Mesenchymal stem cell (in vitro differentiated cells and primary cell): ENCODE measurements around the gene NID1.

Source experiments
- DNase-seq: peaks from one replicate; pipeline ENCODE4 v3.0.0-alpha.2; 2013
- H2AFZ ChIP-seq: one replicate; pipeline ENCODE4 v1.6.1; 2013; ENCODE audit warnings: low read depth, mild to moderate bottlenecking, control low read depth, inconsistent platforms, low read length, moderate library complexity
- H2AK5ac ChIP-seq: 2 replicates; pipeline ENCODE4 v1.6.1; 2013; ENCODE audit warnings: low read length, moderate library complexity, mild to moderate bottlenecking, inconsistent platforms; ENCODE audit not compliant: severe bottlenecking
- H2BK120ac ChIP-seq: one replicate; pipeline ENCODE4 v1.6.1; 2013; ENCODE audit warnings: low read depth, mild to moderate bottlenecking, inconsistent platforms, low read length, moderate library complexity
- H2BK12ac ChIP-seq, 2 experiments: one replicate each; pipeline ENCODE4 v1.6.1; 2013; ENCODE audit warnings: inconsistent platforms in 2 of 2, low read length in 2 of 2, mild to moderate bottlenecking in 2 of 2, moderate library complexity in 2 of 2, control low read depth in 1 of 2
- H2BK15ac ChIP-seq: one replicate; pipeline ENCODE4 v1.6.1; 2013; ENCODE audit warnings: mild to moderate bottlenecking, low read depth, inconsistent platforms; ENCODE audit not compliant: poor library complexity, severe bottlenecking
- H2BK5ac ChIP-seq: 2 replicates; pipeline ENCODE4 v1.6.1; 2013; ENCODE audit warnings: low read depth, mild to moderate bottlenecking, low read length, control low read depth, inconsistent platforms; ENCODE audit not compliant: poor library complexity, severe bottlenecking
- H3K14ac ChIP-seq, 2 experiments: one replicate each; pipeline ENCODE4 v1.6.1; 2013; ENCODE audit warnings: inconsistent platforms in 2 of 2, low read length in 2 of 2, control low read depth in 1 of 2, mild to moderate bottlenecking in 1 of 2, moderate library complexity in 1 of 2
- H3K18ac ChIP-seq, 2 experiments: one replicate each; pipeline ENCODE4 v1.6.1; 2013; ENCODE audit warnings: inconsistent platforms in 2 of 2, low read length in 2 of 2, control low read depth in 1 of 2, low read depth in 1 of 2, mild to moderate bottlenecking in 1 of 2
- H3K23ac ChIP-seq, 2 experiments: one replicate each; pipeline ENCODE4 v1.6.1; 2013; ENCODE audit warnings: inconsistent platforms in 2 of 2, low read length in 2 of 2, mild to moderate bottlenecking in 2 of 2, moderate library complexity in 2 of 2, control low read depth in 1 of 2
- H3K27ac ChIP-seq: 2 replicates; pipeline ENCODE4 v1.5.1; 2013; ENCODE audit warnings: mild to moderate bottlenecking, moderate library complexity, low read length, control low read depth, inconsistent platforms; ENCODE audit not compliant: poor library complexity, severe bottlenecking
- H3K27me3 ChIP-seq, 2 experiments: 2 replicates each; pipeline versions ENCODE4 v1.6.1 to v1.7.0; 2013; ENCODE audit warnings: low read length in 2 of 2, mild to moderate bottlenecking in 2 of 2, moderate library complexity in 2 of 2, control low read depth in 1 of 2, inconsistent platforms in 1 of 2; ENCODE audit not compliant: control insufficient read depth in 1 of 2, insufficient read depth in 1 of 2
- H3K36me3 ChIP-seq, 2 experiments: 2 replicates each; pipeline versions ENCODE4 v1.6.1 to v1.7.0; 2013; ENCODE audit warnings: low read length in 2 of 2, control low read depth in 1 of 2, inconsistent platforms in 1 of 2, low read depth in 1 of 2, mild to moderate bottlenecking in 1 of 2; ENCODE audit not compliant: insufficient read depth in 2 of 2, control insufficient read depth in 1 of 2
- H3K4ac ChIP-seq, 2 experiments: one replicate each; pipeline ENCODE4 v1.6.1; 2013; ENCODE audit warnings: inconsistent platforms in 2 of 2, low read length in 2 of 2, mild to moderate bottlenecking in 2 of 2, moderate library complexity in 2 of 2, control low read depth in 1 of 2, low read depth in 1 of 2
- H3K4me1 ChIP-seq: 2 replicates; pipeline ENCODE4 v1.6.1; 2013; ENCODE audit warnings: low read depth, low read length, control low read depth; ENCODE audit not compliant: control insufficient read depth, insufficient read depth
- H3K4me2 ChIP-seq: 2 replicates; pipeline ENCODE4 v1.6.1; 2013; ENCODE audit warnings: low read length, mild to moderate bottlenecking, inconsistent platforms; ENCODE audit not compliant: poor library complexity, severe bottlenecking
- H3K4me3 ChIP-seq, 2 experiments: 2 replicates each; pipeline versions ENCODE4 v1.5.1 to v1.7.0; 2013; ENCODE audit warnings: low read length in 2 of 2, mild to moderate bottlenecking in 2 of 2, control low read depth in 1 of 2, low read depth in 1 of 2; ENCODE audit not compliant: insufficient read depth in 1 of 2
- H3K79me1 ChIP-seq: replicated peaks from 2 replicates; pipeline ENCODE4 v1.6.1; 2013; ENCODE audit warnings: mild to moderate bottlenecking, control low read depth, low read length, inconsistent platforms; ENCODE audit not compliant: poor library complexity, severe bottlenecking
- H3K9ac ChIP-seq: 2 replicates; pipeline ENCODE4 v1.7.0; 2013; ENCODE audit warnings: mild to moderate bottlenecking, low read length, moderate library complexity
- H3K9me3 ChIP-seq: 2 replicates; pipeline ENCODE4 v1.7.0; 2013; ENCODE audit warnings: mild to moderate bottlenecking, low read length; ENCODE audit not compliant: control insufficient read depth
- H4K8ac ChIP-seq: one replicate; pipeline ENCODE4 v1.6.1; 2013; ENCODE audit warnings: inconsistent platforms, mild to moderate bottlenecking, low read length, moderate library complexity
- H4K91ac ChIP-seq: one replicate; pipeline ENCODE4 v1.6.1; 2013; ENCODE audit warnings: mild to moderate bottlenecking, low read length, inconsistent platforms
- WGBS: methylation state at CpG from one replicate; pipeline ENCODE4 v1.1.7; 2013; ENCODE audit warnings: mixed read lengths; 5-methylcytosine and 5-hydroxymethylcytosine counted together

NID1 gene

DNA sequence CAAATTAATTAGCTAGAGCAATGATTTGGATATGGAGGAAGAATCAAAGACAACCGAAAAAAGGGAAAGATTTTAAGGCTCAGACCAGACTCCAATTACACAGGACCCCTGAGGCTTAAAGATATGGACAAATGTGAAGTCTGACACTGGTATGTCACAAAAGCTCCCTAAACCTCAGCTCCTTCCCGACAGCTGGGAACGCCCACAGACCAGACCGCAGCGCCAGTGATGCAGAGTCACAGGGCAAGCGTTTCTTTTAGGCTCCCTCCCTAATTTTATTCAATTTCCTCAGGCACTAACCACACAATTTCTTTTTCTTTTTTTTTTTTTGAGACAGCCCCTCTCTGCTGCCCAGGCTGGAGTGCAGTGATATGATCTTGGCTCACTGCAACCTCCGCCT, 40.2 kb downstream of the NID1 start:
- Histone ChIP-seq H3K14ac (no peak overlapping the region), H3K36me3 (peaks cover 11 to 70% of the 10 kb centered on the region in 2 experiments), H3K4me1 (peaks cover 12% of the 10 kb centered on the region), H3K9ac (no peak overlapping the region), H2BK12ac (no peak overlapping the region), H3K4ac (no peak overlapping the region), H3K9me3 (no peaks in the 10 kb centered on the region), H3K18ac (no peak overlapping the region), H3K23ac (no peak overlapping the region), H3K79me1 (no peaks in the 10 kb centered on the region), H2BK15ac (no peak overlapping the region), H2AFZ (no peak overlapping the region), H3K27me3 (no peaks in the 10 kb centered on the region), H3K27ac (no peak overlapping the region), H3K4me3 (no peak overlapping the region), H2AK5ac (no peak overlapping the region), H2BK120ac (no peak overlapping the region), H2BK5ac (no peak overlapping the region), H4K8ac (no peak overlapping the region), H3K4me2 (no peak overlapping the region), H4K91ac (no peak overlapping the region)
- WGBS = 97% methylated on average over 7 of the region's 7 CpGs
- DNase-seq = no peak

DNA sequence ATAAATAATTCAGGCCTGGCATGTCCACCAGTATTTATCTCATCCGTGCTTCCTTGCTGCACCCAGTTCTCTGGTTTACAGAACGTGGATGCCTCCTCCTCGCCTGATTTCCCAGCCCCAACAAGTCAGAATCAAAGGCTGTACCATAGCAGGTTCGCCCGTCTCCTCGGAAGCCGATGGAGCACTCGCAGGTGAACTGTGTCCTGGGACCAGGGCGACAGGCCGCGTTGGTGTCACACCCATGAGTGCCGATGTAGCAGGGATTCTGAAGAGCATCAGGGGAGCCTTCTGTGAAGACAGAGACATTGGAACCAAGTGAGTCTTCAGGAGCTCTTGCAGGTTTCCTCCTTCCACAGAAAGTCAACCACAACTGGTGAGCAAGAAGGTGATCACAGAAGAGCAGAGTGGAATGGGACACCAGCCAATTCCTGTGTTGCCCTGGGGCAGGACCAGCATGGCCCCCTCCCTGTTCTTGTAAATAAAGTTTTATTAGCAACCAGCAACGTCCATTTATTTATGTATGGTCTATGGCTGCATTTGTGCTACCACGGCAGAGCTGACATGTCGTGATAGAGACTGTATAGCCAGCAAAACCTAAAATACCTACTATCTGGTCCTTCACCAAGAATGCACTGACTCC, 40.8 kb downstream of the NID1 start:
- Histone ChIP-seq H3K9ac (no peak overlapping the region), H3K18ac (no peak overlapping the region), H3K36me3 (peaks cover 7 to 64% of the 10 kb centered on the region in 2 experiments), H3K27ac (no peak overlapping the region), H3K23ac (no peak overlapping the region), H2AFZ (no peak overlapping the region), H2AK5ac (no peak overlapping the region), H4K91ac (no peak overlapping the region), H3K79me1 (no peaks in the 10 kb centered on the region), H3K9me3 (no peaks in the 10 kb centered on the region), H3K4me1 (peaks cover 10% of the 10 kb centered on the region), H4K8ac (no peak overlapping the region), H3K4me2 (no peak overlapping the region), H3K27me3 (no peaks in the 10 kb centered on the region), H3K14ac (no peak overlapping the region), H2BK5ac (no peak overlapping the region), H2BK15ac (no peak overlapping the region), H3K4me3 (no peak overlapping the region), H2BK12ac (no peak overlapping the region), H2BK120ac (no peak overlapping the region), H3K4ac (no peak overlapping the region)
- WGBS = 97% methylated on average over 15 of the region's 15 CpGs
- DNase-seq = no peak

DNA sequence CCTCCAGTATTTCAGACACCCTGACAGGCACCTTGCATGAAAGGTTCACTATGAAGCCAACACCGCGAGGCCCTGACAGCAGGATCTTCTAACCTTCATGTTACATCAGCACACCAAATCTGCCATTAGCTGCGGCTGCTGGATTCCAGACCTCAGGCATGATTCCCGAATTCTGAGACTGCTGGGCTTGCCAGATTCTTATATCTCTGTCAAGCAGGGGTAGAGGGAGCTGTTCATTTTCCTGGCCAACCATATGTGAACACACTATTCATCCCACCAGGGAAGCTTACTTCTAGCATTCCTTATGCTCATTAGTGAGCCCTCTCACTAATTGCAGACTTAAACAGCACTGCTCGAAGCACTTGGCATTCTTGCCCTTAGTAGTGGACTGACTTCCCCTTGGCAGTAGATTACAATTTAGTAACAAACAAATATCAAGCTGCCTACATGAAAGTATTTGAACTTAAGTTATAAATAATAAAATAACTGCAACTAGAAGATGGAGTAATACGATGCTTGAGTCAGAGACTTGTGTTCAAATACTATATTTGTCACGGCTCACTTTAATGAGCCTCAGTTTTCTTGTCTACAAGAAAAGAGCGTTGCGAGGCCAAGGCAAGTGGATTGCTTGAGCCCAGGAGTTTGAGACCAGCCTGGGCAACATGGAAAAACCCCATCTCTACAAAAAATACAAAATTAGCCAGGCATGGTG, 43.3 kb downstream of the NID1 start:
- Histone ChIP-seq H3K9me3 (no peaks in the 10 kb centered on the region), H2AK5ac (no peak overlapping the region), H3K23ac (no peak overlapping the region), H3K27ac (no peak overlapping the region), H3K36me3 (peaks cover 7 to 46% of the 10 kb centered on the region in 2 experiments), H3K4me3 (peak overlapping the region in 1 of 2 experiments; percentile 4), H4K8ac (no peak overlapping the region), H2BK120ac (no peak overlapping the region), H2BK15ac (peak overlapping the region; percentile 2), H3K79me1 (no peaks in the 10 kb centered on the region), H3K14ac (no peak overlapping the region), H2AFZ (no peak overlapping the region), H4K91ac (no peak overlapping the region), H2BK5ac (no peak overlapping the region), H3K18ac (no peak overlapping the region), H2BK12ac (no peak overlapping the region), H3K9ac (peak overlapping the region; percentile 62), H3K4ac (no peak overlapping the region), H3K4me2 (no peak overlapping the region), H3K27me3 (no peaks in the 10 kb centered on the region), H3K4me1 (peaks cover 11% of the 10 kb centered on the region)
- WGBS = 94% methylated on average over 9 of the region's 9 CpGs
- DNase-seq = no peak

DNA sequence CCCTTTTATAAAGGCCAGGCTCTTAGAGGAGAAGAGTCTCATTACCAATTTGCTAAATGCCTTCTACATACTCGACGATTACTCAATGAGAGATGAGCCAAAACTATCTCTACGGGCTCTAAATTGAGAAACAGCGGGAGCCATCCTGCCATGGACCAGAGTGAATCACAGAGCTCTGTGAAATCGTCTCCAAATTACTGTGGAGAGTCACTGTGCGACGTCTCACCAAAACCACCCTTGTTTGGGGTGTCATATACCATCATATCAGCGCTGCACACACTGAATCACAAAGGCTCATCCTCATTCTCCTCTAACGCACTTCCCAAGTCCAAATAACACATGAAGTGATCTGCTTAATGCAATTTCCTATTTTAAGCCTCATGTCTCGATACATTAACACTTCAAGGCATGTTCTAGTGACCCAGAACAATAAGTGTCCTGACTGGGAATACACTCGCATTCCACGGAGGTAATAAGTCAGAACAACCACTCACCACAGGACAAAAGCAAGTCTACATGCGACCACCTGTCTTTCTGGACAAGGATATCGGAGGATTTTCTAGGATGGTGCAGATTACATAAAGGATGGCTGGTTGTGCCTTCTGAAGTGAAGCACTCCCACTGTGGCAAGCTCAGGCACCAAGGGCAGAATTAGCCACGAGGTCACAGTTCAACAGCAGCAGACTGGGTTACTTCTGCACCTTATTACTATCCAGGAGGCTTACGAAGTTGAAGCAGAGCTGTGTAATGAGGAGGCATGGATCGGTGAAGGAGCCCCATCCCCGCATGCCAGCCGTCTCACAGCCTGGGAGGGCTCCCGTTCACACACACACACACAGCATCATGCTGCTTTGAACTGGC, 44.3 kb downstream of the NID1 start:
- no peaks in the 10 kb centered on the region for H3K27me3 ChIP-seq
- no peak overlapping the region for H2BK15ac ChIP-seq
- DNase-seq = no peak
- H3K18ac ChIP-seq = no peak overlapping the region
- H4K8ac ChIP-seq = no peak overlapping the region
- H3K23ac ChIP-seq = no peak overlapping the region
- H3K27ac ChIP-seq = no peak overlapping the region
- H3K4me3 ChIP-seq = peak overlapping the region in 1 of 2 experiments; percentile 4
- peak overlapping the region in 1 of 2 experiments; percentile 26 for H2BK12ac ChIP-seq
- no peak overlapping the region for H2AK5ac ChIP-seq
- no peak overlapping the region for H3K14ac ChIP-seq
- H2AFZ ChIP-seq = no peak overlapping the region
- H3K36me3 ChIP-seq = peaks cover 3 to 36% of the 10 kb centered on the region in 2 experiments
- H4K91ac ChIP-seq = no peak overlapping the region
- peaks cover 11% of the 10 kb centered on the region for H3K4me1 ChIP-seq
- 96% methylated on average over 20 of the region's 20 CpGs for WGBS
- no peak overlapping the region for H2BK5ac ChIP-seq
- H3K4ac ChIP-seq = no peak overlapping the region
- no peaks in the 10 kb centered on the region for H3K79me1 ChIP-seq
- peak overlapping the region; percentile 69 for H3K9ac ChIP-seq
- H2BK120ac ChIP-seq = no peak overlapping the region
- no peak overlapping the region for H3K4me2 ChIP-seq
- no peaks in the 10 kb centered on the region for H3K9me3 ChIP-seq
